Islet precursor cell (in vitro differentiated cells): ENCODE data around the gene PBX1.

Source experiments
- DNase-seq: peaks from one replicate; pipeline ENCODE4 v3.0.0-alpha.2; 2018

PBX1 gene

GRCh38 chr1:164891615-164892014, 332.6 kb downstream of the PBX1 start:
- no peak for DNase-seq

GRCh38 chr1:164895026-164895912, 336.3 kb downstream of the PBX1 start:
- no peak for DNase-seq

GRCh38 chr1:164901031-164901430, 342.0 kb downstream of the PBX1 start:
- no peak for DNase-seq
